Stimulated activated CD8-positive, alpha-beta memory T cell treated with anti-CD3 and anti-CD28 coated beads, Interleukin-7, amount 100 ng/mL, for 1 hour (primary cell): ENCODE results near the gene RPL36.
"Not testable (repeated sequence)": the region's sequence is repeated elsewhere in the genome, so short reads cannot be mapped to it uniquely, and the experiment has no call there.

Experiments
- DNase-seq, 2 donors: peaks; one replicate each; pipeline ENCODE4 v3.0.0-alpha.2; 2020; ENCODE audit warnings: low read depth in 2 of 2

RPL36 gene

DNA sequence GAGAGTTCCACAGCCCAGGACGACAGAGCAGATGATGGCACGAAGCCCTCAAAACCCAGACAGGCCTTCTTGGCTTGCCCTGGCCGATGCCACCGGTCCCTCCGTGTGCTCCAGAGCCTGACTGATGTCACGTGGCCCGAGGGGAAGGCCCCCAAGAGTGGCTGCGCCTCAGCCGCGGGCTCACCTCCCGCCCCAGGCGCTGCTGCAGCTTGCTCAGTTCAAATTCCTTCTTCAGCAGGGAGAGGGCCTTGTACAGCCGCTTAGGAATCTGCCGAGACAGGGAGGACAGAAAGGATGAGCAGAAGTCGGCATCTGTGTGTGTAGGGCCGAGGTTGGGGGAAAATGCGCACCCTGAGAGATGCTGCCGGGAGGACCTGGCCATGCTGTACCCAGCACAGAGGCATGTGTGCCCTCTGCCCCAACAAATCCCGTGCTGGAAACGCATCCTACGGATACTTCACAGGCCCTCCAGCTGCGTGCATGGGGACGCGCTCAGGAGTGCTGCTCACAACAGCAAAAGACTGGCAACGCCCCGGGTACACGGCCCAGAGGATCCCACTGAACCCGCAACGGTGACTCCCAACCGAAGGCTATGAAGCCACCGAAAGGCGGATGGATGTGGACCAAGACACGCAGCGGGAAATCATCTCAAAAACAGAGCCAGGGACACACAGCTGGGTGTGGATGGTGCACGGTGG lies 16.9 kb downstream of the RPL36 start:
- no peak for DNase-seq

DNA sequence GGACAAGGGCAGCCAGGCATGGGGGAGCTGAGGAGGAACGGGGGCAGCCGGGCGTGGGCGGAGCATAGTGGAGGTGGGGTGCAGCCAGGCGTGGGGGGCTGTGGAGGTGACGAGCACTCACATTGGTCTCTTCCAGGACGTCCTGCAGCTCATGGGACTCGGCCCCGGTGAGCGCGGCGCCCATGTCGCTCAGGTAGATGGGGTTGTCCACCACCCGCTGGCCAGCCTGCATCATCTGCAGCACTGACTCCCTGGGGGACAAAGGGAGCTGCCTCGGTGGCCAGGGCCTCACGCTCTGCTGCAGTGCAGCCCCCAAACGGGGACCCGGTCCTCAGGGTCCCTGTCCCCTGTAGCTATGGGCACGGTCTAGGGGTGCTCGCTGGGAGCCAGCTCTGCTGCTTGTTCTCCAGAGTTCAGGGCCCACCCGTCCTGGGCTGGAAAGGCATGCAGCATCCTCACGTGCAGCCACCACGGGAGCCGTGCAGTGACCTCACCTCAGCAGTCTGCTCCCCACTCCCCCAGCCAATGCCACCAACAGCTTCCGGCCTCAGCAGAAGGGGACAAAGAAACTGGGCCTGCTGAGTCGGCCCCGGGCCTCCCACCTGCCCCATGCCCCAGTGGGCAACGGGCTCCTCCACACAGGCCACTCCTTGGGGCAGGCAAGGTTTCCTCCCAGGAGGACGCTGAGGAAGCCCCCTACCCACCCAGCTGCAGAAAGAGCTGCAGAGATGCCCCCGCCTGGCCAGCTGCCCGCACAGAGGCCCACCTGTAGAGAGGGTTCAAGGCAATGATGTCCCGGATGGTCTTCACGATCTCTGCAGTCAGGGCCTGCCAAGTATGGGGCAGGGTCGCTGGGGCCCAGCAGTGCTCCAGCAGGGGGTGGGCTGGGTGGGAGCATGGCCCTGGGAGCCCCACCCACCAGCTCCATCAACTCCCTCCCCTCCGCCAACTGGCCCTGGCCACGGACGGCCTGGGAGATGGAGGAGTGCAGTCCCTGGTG lies 17.8 kb downstream of the RPL36 start:
- DNase-seq = no peak

DNA sequence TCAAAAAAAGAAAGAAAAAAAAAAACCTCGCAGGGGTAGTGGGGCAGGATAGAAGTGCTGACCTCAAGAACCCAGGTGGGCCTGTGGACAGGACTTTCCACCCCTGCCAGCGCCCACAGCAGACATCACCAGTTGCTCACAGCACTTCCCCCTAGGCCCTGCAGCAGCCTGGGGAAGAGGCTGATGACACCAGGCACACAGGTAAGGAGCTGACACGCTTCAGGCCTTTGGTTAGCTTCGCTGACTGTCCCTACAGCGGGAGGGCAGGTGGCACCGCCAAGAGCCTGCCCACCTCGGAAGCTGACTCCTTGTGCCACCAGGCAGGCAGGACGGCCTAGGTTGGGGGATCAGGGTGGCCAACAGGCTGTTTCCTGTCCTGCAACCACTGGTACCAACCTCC lies 20.9 kb downstream of the RPL36 start:
- DNase-seq = no peak

DNA sequence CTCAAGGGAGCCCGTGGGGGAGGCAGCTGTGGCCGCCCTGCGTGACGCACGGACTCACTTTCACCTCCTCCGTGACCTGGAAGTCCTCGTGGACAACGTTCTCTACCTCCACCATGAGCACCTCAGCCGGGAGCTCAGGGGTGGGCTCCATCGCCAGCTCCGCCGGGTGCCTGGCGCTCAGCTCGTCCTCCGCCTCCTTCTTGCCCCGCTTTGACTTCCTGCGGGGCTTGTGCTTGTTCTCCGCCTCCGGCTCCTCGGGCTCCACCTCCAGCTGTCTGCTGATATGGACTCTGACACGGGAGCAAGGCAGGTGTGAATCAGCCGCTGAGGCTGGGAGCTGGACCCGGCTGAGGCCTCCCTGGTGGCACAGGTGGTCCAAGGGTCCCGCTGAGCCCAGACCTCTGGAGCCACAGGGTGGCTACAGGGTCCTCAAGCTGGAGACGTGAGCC lies 21.6 kb downstream of the RPL36 start:
- no peak for DNase-seq

DNA sequence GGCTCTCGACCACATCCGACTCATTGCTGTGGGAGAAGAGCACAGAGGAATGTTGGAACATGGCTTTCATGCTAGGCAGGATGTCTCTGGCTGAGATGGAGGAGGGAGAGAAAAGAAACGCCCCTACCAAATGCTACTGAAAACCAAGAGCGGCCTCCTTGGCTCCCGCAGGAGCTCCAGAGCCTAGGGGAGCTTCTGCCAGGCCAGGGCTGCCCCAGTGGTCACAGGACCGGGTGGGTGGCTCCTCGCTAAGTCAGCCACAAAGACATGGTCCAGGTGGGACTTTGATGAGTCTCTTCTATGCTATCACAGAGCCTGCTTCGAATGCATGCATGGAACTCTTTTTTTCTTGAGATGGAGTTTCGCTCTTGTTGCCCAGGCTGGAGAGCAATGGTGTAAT lies 23.1 kb downstream of the RPL36 start:
- DNase-seq = no peak

DNA sequence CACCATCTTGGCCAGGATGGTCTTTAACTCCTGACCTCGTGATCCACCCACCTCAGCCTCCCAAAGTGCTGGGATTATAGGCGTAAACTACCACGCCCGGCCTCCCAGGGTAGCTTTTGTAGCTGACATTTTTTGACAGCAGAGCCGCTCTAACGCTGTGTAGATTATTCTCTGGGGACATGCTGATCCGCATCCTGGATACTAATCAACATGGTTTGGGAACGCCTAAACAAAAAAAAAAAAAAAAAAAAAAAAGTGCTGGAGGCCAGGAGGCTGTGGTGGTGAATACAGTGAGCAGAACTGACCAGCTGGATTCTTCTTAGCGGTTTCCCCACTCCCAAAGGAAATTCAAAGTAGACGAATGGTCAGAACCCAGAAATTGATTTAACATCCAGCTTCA lies 24.7 kb downstream of the RPL36 start:
- no peak for DNase-seq

DNA sequence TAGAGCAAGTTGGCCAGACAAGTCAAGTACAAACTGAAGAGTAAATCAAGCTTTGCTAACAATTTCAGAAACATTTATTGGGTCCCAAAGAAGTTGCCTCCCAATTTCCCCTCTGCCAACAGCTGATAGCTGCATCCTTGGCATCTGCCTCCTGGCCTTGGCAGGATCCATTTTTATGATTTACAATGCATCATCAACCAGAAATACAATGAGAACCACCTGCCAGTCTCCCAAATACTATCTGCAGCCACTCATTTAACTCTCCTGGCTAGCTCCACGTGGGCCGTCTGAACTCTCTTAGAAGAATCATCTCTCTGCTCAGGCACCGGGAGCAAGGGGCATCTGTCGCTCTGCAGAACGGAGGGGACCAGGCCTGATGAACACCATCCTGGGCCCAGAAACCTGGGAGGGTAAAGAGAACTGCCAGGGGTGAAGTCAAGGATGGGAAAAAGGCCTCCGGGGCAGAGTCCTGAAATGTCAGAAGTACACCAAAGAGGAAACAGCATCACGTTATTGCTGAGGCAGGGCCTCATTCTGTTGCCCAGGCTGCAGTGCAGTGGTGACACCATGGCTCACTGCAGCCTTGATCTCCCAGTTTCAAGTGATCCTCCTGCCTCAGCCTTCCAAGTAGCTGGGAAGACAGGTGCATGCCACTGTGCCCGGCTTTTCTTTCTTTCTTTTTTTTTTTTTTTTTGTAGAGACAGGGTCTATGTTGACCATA lies 27.3 kb downstream of the RPL36 start:
- no peak for DNase-seq

DNA sequence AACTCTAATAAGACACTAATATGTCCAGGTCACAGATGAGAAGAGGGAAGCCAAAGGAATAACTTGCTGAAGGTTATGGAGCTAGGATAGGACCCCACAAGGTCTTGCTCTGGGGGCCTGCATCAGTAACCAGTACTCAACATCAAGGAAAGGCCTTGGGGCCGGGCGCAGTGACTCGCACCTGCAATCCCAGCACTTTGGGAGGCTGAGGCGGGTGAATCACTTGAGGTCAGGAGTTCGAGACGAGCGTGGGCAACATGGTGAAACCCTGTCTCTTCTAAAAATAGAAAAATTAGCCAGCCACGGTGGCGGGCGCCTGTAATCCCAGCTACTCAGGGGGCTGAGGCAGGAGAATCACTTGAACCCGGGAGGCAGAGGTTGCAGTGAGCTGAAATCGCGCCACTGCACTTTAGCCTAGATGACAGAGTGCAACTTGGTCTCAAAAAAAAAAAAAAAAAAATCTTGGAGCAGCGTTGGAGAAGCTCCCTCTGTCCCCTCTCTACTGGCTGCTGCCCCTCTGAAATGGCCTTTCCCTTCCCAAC lies 28.0 kb downstream of the RPL36 start:
- DNase-seq = no peak

DNA sequence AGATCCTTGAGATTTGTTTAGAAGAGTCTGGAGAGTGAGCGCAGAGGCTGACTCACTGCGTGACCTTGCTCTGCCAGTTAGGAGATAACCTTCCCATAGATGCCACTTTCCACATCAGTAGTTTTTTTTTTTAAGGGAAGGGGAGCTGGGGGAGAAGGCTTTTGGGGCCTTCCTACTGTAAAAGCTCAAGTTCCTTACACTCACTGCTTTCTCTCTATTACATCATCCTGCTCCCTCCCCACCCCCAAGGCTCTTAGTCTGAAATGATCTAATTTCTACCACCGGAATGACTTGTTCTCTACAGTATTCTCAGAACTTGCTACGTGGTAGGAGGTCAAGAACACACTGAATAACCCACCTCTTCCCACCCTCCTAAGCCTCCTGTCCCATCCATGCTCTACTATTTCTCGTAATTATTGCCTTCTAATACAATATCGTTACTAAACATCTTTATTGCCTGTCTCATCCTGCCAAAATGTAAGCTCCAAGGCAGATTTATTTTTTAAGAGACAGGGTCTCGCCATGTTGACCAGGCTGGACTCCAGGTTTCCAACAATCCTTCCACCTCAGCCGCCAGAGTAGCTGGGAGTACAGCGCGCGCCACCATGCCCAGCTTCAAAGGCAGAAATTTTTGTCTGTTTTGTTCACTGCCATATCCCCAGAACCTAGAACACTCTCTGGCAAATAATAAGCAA lies 28.6 kb downstream of the RPL36 start:
- no peak for DNase-seq

DNA sequence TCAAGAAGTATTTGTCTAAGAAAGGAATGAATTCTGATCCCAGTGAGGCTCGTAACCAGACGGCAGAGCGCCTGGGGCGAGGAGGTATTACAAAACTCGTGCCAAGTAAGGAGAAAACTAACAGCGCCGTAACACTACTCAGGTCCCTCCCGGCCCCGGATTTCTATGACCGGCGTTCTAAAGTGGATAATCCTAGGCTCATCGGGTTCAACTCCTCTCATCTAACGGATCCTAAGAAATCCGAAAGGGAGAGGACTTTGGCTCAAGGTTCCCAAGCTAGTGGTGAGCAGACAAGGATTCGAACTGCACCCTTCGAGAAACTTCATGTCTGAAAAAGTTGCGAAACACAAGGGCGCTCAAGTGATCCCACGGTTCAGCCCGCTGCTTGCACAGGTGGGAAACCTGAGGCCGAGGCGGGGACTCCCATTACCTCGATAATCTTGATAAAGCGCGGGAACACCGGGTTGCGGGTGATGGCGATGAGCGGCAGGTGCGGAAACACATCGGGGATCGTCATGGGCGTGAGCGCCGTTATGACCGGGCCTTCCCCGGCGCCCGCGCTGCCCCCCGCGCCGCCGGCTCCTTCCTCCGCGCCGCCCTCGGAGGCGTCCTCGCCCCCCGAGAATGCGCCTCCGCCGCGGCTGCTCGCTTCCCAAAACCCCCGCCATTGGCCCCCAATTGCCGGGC lies 29.3 kb downstream of the RPL36 start:
- DNase-seq = no peak

DNA sequence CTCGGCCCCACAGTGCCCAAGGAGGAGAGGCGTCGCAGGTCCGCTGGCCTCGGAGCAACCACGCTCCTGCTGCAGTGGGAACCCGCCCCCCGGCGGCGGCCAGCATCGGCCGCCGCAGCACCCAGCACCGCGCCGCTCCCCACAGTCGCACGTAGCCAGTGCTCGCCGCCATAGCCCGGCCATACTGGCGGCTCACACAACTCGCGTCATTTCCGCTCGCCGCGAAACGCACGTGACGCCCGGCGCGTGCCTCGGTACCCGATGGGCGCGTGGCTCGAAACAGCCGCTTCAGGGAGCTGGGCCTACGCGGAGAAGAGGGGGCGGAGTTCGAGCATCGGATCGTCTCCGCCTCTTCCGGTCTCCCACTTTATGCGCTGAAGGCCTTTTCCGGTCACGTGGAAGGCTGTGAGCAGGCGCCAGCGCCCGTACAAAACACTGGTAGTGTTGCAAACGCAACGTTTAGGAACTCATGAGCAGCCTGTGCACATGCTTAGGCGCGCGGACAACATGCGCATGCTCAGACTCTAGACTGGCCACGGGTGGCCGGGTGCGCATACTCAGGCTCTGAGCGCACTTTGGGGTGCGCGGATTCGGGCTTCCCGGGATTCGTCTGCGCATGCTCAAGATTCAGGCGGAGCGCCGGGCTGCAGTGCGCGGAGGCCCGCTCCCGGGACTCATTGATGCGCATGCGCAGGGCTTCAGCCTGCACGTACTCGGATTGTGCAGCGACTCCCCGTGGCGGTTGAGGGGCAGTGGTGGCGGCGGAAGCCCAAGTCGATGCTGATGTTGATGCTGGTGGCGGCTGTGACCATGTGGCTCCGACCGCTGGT lies 30.1 kb downstream of the RPL36 start, which contains the start of the genes CATSPERD and LONP1:
Gene CATSPERD (plus strand): TSS at position 677 of the 830 bp plus-strand sequence. CDS start 101 bp downstream, at position 778.
Gene LONP1 (minus strand): TSS at position 186 of the 830 bp plus-strand sequence. CDS start 14 bp downstream, at position 172.
- peak; percentile 93 to 96 for DNase-seq

DNA sequence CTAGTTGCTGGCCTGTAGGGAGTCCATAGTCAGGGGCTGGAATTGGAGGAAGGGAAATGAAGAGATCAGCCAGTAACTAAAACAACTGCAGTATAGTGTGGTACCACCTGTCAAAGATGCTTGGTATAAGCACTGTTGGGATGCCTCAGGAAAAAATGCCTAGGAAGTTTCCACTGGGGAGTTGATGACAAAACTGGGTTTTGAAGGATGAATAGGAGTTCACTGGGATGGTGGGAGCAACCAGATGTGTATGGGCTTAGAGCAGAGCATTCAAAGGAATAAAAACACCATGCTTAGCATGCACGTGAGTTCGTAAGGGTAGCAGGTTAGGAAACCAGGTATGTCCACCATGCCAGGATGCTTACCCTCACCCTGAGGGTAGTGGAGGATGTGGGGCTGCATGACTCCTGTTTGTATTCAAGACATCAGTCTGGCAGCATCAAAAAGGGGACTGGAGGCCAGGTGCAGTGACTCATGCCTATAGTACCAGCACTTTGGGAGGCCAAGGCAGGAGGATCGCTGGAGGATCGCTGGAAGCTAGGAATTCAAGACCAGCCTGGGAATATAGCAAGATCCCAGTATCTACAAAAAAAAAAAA lies 37.5 kb downstream of the RPL36 start:
- no peak for DNase-seq

DNA sequence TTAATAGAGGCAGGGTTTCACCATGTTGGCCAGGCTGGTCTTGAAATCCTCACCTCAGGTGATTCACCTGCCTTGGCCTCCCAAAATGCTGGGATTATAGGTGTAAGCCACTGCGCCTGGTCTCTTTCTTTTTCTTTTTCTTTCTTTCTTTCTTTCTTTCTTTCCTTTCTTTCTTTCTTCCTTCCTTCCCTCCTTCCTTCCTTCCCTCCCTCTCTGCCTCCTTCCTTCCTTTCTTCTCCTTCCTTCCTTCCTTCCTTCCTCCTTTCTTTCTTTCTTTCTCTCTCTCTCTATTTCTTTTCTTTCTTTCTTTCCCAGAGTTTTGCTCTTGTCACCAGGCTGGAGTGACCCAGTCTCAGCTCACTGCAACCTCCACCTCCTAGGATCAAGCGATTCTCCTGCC lies 43.1 kb downstream of the RPL36 start:
- DNase-seq = not testable (repeated sequence)

DNA sequence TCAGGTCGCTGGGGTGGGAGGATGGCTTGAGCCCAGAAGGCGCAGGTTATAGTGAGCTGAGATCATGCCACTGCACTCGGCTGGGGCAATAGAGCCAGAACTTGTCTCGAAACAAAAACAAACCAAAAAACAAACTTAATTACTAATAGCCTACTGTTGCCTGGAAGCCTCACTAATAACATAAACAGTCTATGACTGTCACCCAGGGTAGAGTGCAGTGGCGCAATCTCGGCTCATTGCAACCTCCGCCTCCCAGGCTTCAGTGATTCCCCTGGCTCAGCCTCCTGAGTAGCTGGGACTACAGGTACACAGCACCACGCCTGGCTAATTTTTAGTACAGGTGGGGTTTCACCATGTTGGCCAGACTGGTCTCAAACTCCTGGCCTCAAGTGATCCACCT lies 48.3 kb downstream of the RPL36 start:
- DNase-seq = no peak
